Suprapubic skin (tissue), 4 donors: Measurements from ENCODE around the gene RNASE11. TPM values are rescaled to one million over a fixed set of nuclear protein-coding genes. Genes with fewer than 3 reads are reported as not detected.

Experiments
- DNase-seq, 2 donors: peaks; one replicate each; pipeline ENCODE4 v3.0.0-alpha.2; 2019; ENCODE audit warnings: low spot score in 2 of 2
- H3K27ac ChIP-seq: fragments of 200-600 bp; sonication (generic); one replicate; pipeline ENCODE4 v1.5.1; 2019
- H3K27me3 ChIP-seq: fragments of 200-600 bp; sonication (generic); one replicate; pipeline ENCODE4 v1.5.1; 2019
- H3K36me3 ChIP-seq: fragments of 200-600 bp; sonication (generic); one replicate; pipeline ENCODE4 v1.5.1; 2019
- H3K4me1 ChIP-seq: fragments of 200-600 bp; sonication (generic); one replicate; pipeline ENCODE4 v1.5.1; 2019
- H3K4me3 ChIP-seq: fragments of 200-600 bp; sonication (generic); one replicate; pipeline ENCODE4 v1.5.1; 2019; ENCODE audit warnings: mild to moderate bottlenecking
- H3K9me3 ChIP-seq: fragments of 200-600 bp; sonication (generic); one replicate; pipeline ENCODE4 v1.5.1; 2019
- EP300 ChIP-seq: sonication (generic); formaldehyde crosslinking; IDR thresholded peaks from one replicate; pipeline ENCODE4 v1.6.1; 2017; ENCODE audit warnings: antibody characterized with exemption
- POLR2A ChIP-seq, 2 donors: fragments of 450-650 bp; IDR thresholded peaks; one replicate each; pipeline ENCODE4 v1.6.1; 2017; ENCODE audit warnings: antibody characterized with exemption in 2 of 2, mild to moderate bottlenecking in 2 of 2, moderate library complexity in 2 of 2
- POLR2AphosphoS5 ChIP-seq, 3 donors: sonication (generic); formaldehyde crosslinking; IDR thresholded peaks; one replicate each; pipeline ENCODE4 v1.6.1; 2017; ENCODE audit warnings: antibody characterized with exemption in 3 of 3
- WGBS: methylation state at CpG from one replicate; pipeline ENCODE4 v1.1.5; 2018; 5-methylcytosine and 5-hydroxymethylcytosine counted together
- total RNA-seq, 4 donors: library from RNA; depleted of rRNA; stranded (reverse); fragments of >200 nt; gene quantifications; one replicate each; pipeline ENCODE4 v1.1.0, GENCODE V29; 2016
- TF ChIP-seq, protein P1 (sequence below), 2 donors: fragments of 200-600 bp in 1 of 2; fragments of 450-650 bp in 1 of 2; sonication (generic) in 1 of 2; IDR thresholded peaks; one replicate each; pipeline ENCODE4 v1.5.1; 2016 to 2019; ENCODE audit warnings: antibody characterized with exemption in 2 of 2, mild to moderate bottlenecking in 1 of 2, moderate library complexity in 1 of 2

Gene RNASE11
- total RNA-seq, 4 donors from 2014 or later = not detected

DNA sequence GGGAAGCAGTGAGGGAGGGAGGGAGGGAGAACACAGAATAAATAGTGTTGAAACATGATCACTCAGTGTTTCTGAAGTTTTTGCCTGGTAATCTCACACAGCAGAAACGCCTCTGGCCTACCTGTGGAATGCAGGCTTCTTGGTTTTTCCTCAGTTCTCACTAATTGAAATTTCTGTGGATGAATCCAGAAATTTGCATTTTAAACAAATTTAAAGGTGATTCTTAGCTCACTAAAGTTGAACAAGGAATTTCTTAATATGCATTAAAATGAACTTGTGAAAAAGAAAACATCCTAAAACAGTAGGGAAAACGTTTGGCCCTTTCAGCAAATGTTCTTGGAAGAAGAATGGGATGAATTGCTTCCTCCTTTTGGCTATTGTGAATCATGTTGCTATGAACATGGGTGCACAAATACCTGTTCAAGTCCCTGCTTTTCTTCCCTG is 28.3 kb downstream of the RNASE11 start:
- no peaks in the 10 kb centered on the region for H3K4me1 ChIP-seq
- no peak overlapping the region for H3K4me3 ChIP-seq
- no peak overlapping the region for H3K27ac ChIP-seq
- H3K36me3 ChIP-seq = no peaks in the 10 kb centered on the region
- WGBS = 53% methylated on average over 2 of the region's 2 CpGs
- no peaks in the 10 kb centered on the region for H3K27me3 ChIP-seq
- no peak for TF ChIP-seq POLR2A (IDR thresholded peaks at IDR 0.05)
- no peak for TF ChIP-seq EP300
- no peak for DNase-seq
- H3K9me3 ChIP-seq = no peaks in the 10 kb centered on the region

DNA sequence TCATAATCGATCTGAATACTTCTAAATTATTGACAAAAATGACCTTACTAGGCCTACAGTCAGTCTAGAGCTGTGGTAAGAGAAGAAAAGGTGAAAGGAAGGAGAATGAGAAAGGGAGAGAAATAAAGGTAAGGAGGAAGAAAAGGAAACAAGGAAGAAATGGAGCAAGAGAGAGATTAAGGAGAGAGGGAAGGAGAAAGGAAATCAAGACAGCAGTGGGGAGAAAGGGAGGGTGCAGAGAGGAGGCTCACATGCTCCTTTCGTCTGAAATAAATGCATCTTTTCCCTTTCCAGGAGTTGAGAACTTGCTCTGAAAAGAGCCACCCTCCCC is 30.6 kb downstream of the RNASE11 start:
- no peak for DNase-seq
- H3K36me3 ChIP-seq = no peaks in the 10 kb centered on the region
- H3K9me3 ChIP-seq = no peaks in the 10 kb centered on the region
- no peak overlapping the region for H3K4me3 ChIP-seq
- no peaks in the 10 kb centered on the region for H3K27me3 ChIP-seq
- no peak overlapping the region for H3K27ac ChIP-seq
- WGBS = 49% methylated on average over 2 of the region's 2 CpGs
- no peaks in the 10 kb centered on the region for H3K4me1 ChIP-seq
- no peak for TF ChIP-seq POLR2A (IDR thresholded peaks at IDR 0.05)

- H3K9me3 ChIP-seq = no peaks in the 10 kb centered on the region
- H3K27me3 ChIP-seq = no peaks in the 10 kb centered on the region
- H3K27ac ChIP-seq = no peak overlapping the region
- H3K4me1 ChIP-seq = no peaks in the 10 kb centered on the region
- TF ChIP-seq EP300 = no peak
- no peak for TF ChIP-seq POLR2A (IDR thresholded peaks at IDR 0.05)
- 76% methylated on average over 11 of the region's 11 CpGs for WGBS
- no peak overlapping the region for H3K4me3 ChIP-seq
- no peak for DNase-seq
- H3K36me3 ChIP-seq = no peaks in the 10 kb centered on the region
Observed at GRCh38 chr14:20556500-20557211, 31.1 kb downstream of the RNASE11 start.

DNA sequence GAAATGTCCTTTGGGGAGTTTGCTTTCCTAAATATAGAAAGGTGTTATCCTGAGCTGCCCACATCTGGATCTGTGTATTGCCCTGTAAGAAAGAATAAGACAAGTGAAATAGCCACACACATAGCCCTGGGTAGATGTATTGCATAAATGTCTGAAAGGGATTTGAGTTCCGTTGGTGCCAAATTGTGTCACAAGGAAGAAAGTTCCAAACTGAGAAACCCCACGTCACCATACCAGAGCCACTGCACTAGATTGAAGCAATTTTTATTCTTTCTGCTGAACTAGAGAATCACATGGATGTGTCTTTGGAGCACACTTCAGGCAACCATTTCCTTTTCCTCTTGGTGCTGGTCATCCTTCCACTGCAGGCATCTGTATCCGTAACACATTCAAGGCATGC is 32.0 kb downstream of the RNASE11 start:
- no peak for DNase-seq
- Histone ChIP-seq H3K36me3 (no peaks in the 10 kb centered on the region), H3K4me1 (no peaks in the 10 kb centered on the region), H3K9me3 (no peaks in the 10 kb centered on the region), H3K27ac (no peak overlapping the region), H3K27me3 (no peaks in the 10 kb centered on the region), H3K4me3 (no peak overlapping the region)
- TF ChIP-seq POLR2AphosphoS5 (IDR thresholded peaks at IDR 0.05) = no peak
- no peak for TF ChIP-seq POLR2A (IDR thresholded peaks at IDR 0.05)
- no peak for TF ChIP-seq EP300
- TF ChIP-seq, protein P1, sequence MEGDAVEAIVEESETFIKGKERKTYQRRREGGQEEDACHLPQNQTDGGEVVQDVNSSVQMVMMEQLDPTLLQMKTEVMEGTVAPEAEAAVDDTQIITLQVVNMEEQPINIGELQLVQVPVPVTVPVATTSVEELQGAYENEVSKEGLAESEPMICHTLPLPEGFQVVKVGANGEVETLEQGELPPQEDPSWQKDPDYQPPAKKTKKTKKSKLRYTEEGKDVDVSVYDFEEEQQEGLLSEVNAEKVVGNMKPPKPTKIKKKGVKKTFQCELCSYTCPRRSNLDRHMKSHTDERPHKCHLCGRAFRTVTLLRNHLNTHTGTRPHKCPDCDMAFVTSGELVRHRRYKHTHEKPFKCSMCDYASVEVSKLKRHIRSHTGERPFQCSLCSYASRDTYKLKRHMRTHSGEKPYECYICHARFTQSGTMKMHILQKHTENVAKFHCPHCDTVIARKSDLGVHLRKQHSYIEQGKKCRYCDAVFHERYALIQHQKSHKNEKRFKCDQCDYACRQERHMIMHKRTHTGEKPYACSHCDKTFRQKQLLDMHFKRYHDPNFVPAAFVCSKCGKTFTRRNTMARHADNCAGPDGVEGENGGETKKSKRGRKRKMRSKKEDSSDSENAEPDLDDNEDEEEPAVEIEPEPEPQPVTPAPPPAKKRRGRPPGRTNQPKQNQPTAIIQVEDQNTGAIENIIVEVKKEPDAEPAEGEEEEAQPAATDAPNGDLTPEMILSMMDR (IDR thresholded peaks at IDR 0.05) = no peak
- 84% methylated on average over 3 of the region's 3 CpGs for WGBS

- Histone ChIP-seq H3K27me3 (no peaks in the 10 kb centered on the region), H3K9me3 (no peaks in the 10 kb centered on the region), H3K27ac (no peak overlapping the region), H3K4me1 (no peaks in the 10 kb centered on the region), H3K4me3 (no peak overlapping the region), H3K36me3 (no peaks in the 10 kb centered on the region)
- TF ChIP-seq, protein P1 (IDR thresholded peaks at IDR 0.05) = no peak
- TF ChIP-seq POLR2A (IDR thresholded peaks at IDR 0.05) (no peak), POLR2AphosphoS5 (IDR thresholded peaks at IDR 0.05) (no peak), EP300 (no peak)
- DNase-seq = no peak
Observed at GRCh38 chr14:20553024-20553423, 34.8 kb downstream of the RNASE11 start.

DNA sequence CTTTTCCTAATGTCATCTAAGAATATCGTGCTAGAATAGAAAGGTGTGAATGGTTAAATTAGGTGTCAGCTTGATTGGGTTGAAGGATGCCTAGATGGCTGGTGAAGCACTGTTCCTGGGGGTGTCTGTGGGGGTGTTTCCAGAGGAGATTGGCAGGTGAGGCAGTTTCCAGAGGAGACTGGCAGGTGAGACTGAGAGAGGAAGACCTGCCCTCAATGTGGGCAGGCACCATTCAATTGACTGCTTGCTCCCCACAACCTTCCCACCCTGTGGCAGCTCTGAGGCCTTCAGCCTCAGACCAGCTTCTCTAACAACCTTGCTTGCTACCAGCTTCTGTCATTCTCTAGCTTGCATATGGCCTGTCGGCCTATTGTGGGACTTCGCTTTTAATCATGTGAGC is 36.2 kb downstream of the RNASE11 start:
- no peaks in the 10 kb centered on the region for H3K4me1 ChIP-seq
- no peaks in the 10 kb centered on the region for H3K9me3 ChIP-seq
- no peaks in the 10 kb centered on the region for H3K36me3 ChIP-seq
- DNase-seq = no peak
- H3K4me3 ChIP-seq = no peak overlapping the region
- 95% methylated on average over 3 of the region's 3 CpGs for WGBS
- H3K27me3 ChIP-seq = no peaks in the 10 kb centered on the region
- H3K27ac ChIP-seq = no peak overlapping the region
- TF ChIP-seq POLR2AphosphoS5 (IDR thresholded peaks at IDR 0.05) (no peak), POLR2A (IDR thresholded peaks at IDR 0.05) (no peak), EP300 (no peak)
- TF ChIP-seq, protein P1 (IDR thresholded peaks at IDR 0.05) = no peak

GRCh38 chr14:20550926-20551325 is 36.9 kb downstream of the RNASE11 start:
- DNase-seq = no peak

More at GRCh38 chr14:20550926-20551325, 36.9 kb downstream of the RNASE11 start:
- TF ChIP-seq EP300 = no peak
- no peak for TF ChIP-seq POLR2AphosphoS5 (IDR thresholded peaks at IDR 0.05)
- TF ChIP-seq, protein P1 (IDR thresholded peaks at IDR 0.05) = no peak
- Histone ChIP-seq H3K27ac (no peak overlapping the region), H3K9me3 (no peaks in the 10 kb centered on the region), H3K4me3 (no peak overlapping the region), H3K4me1 (no peaks in the 10 kb centered on the region), H3K27me3 (peaks cover under 1% of the 10 kb centered on the region), H3K36me3 (no peaks in the 10 kb centered on the region)
- 93% methylated on average over 2 of the region's 2 CpGs for WGBS
